Tibial nerve (tissue), 4 donors: ENCODE data around the gene TBC1D9.

Source experiments
- EP300 ChIP-seq, 2 donors: sonication (generic); formaldehyde crosslinking; IDR thresholded peaks; one replicate each; pipeline ENCODE4 v1.6.1; 2017; ENCODE audit warnings: antibody characterized with exemption in 2 of 2, mild to moderate bottlenecking in 1 of 2
- TF ChIP-seq, protein P1 (sequence below), 5 experiments: fragments of 200-600 bp in 3 of 5; fragments of 450-650 bp in 2 of 5; sonication (generic) in 3 of 5; IDR thresholded peaks; one replicate each; pipeline ENCODE4 v1.5.1; 2016 to 2019; ENCODE audit warnings: antibody characterized with exemption in 5 of 5, mild to moderate bottlenecking in 3 of 5, moderate library complexity in 2 of 5

GRCh38 chr4:140702096-140702757 is 54.0 kb downstream of the TBC1D9 start:
- TF ChIP-seq, protein P1, sequence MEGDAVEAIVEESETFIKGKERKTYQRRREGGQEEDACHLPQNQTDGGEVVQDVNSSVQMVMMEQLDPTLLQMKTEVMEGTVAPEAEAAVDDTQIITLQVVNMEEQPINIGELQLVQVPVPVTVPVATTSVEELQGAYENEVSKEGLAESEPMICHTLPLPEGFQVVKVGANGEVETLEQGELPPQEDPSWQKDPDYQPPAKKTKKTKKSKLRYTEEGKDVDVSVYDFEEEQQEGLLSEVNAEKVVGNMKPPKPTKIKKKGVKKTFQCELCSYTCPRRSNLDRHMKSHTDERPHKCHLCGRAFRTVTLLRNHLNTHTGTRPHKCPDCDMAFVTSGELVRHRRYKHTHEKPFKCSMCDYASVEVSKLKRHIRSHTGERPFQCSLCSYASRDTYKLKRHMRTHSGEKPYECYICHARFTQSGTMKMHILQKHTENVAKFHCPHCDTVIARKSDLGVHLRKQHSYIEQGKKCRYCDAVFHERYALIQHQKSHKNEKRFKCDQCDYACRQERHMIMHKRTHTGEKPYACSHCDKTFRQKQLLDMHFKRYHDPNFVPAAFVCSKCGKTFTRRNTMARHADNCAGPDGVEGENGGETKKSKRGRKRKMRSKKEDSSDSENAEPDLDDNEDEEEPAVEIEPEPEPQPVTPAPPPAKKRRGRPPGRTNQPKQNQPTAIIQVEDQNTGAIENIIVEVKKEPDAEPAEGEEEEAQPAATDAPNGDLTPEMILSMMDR (IDR thresholded peaks at IDR 0.05) = no peak
- no peak for TF ChIP-seq EP300 (IDR thresholded peaks at IDR 0.05)
